ENCODE measurements around the gene FGFR3.

FGFR3 gene

DNA sequence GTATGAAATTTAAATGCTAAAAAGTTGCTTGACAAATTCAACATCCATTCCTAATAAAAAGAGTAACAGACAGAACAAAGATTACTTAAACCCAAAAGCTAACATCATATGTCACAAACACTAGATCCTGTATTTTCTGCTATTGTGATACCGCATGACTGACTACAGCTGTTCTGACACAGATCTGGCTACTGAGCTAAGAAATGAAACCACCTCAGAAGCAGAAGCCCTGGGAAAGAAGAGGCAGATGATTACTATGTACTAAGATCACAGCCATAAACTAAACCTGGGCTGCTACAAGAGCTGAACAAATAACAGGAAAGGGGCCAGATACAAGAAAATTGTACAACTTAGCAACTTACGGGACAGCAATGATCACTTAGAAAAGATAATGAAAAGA, 53.5 kb downstream of the FGFR3 start:
- no peak for DNase-seq

DNA sequence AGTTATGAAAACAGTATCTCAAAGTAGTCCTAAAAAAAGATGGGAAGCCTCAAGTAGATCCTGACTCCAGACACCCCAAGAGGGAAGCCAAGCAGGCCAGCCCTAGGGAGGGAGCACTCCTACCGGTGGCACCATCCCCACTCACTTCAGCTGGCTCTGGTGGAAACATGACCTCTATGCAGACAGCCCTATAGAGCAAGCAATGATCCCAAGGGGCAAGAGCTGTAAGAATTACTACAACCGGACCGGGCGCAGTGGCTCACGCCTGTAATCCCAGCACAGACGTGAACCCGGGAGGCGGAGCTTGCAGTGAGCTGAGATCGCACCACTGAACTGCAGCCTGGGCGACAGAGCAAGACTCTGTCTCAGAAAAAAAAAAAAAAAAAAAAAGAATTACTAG, 57.2 kb downstream of the FGFR3 start:
- DNase-seq: no peak

DNA sequence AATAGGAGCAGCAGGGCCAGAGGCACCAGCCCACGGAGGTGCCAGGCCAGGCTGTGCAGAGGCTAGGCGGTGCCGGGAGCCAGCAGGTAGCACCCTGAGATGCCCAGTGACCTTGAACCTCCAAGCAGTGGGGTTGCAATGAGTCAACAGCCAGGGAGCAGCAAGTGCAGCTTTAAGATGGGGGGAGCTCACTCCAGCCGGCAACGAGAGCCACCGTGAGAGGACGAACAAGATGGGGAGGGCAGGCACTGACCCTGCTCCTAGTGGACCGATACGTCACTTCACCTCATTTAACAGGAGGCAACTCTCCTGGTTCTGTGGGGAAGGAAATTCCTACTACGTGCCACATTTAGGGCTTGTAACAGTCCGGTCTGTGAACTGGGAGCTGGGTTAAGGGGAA, 58.1 kb downstream of the FGFR3 start:
- DNase-seq: no peak

DNA sequence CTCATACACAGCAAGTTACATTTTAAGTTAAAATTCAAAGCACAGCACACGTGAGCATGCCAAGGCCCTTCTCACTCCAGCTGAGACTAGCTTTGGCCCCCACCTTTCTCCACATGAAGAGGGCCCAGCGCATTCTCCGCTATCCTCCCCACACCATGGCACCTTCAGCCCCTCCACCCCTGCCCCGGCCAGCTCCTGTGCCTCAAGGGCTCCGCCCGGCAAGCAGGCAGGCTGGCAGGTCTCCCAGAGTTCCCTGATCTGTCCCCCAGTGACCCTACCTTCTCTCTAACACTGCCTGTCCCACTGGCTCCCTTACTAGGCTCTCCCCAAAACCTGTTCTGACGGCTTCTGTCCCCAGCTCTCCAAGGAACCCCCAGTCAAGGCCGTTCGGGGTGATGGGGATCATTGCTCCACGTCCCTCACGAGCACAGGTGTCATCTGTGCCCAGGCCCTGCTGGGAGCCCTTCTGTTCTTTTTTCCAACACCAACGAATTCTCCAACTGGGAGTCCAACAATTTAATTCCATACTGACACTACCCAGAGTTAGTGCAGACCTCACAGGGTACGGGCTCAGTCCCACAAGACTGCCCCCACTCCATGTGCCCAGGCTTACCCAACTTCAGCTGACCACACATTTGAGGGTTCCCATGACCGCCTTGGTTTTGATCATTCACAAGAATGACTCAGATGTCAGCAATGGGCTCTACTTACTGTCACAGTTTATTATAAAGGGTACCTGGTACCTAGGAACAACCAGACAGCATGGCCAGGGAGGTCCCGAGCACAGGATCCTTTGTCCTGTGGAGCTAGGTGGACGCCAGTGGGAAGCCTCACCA, 58.7 kb downstream of the FGFR3 start:
- DNase-seq: no peak

- no peak for DNase-seq
Observed at GRCh38 chr4:1852904-1853623, 60.0 kb downstream of the FGFR3 start.

DNA sequence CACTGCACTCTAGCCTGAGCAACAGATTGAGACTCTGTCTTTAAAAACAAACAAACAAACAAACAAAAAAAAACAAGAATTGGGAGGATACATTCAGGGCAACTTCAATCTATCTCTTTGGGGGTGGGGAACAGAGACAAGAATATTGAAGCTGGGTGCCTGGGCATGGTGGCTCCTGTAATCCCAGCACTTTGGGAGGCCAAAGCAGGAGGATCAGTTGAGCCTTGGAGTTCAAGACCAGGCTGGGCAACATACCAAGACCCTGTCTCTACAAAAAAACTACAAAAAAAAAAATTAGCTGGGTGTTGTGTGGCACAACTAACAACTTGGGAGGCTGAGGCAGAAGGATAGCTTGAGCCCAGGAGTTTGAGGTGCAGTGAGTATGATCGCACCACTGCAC, 61.7 kb downstream of the FGFR3 start:
- no peak for DNase-seq

- no peak for DNase-seq
Observed at GRCh38 chr4:1855333-1856070, 62.4 kb downstream of the FGFR3 start.

DNA sequence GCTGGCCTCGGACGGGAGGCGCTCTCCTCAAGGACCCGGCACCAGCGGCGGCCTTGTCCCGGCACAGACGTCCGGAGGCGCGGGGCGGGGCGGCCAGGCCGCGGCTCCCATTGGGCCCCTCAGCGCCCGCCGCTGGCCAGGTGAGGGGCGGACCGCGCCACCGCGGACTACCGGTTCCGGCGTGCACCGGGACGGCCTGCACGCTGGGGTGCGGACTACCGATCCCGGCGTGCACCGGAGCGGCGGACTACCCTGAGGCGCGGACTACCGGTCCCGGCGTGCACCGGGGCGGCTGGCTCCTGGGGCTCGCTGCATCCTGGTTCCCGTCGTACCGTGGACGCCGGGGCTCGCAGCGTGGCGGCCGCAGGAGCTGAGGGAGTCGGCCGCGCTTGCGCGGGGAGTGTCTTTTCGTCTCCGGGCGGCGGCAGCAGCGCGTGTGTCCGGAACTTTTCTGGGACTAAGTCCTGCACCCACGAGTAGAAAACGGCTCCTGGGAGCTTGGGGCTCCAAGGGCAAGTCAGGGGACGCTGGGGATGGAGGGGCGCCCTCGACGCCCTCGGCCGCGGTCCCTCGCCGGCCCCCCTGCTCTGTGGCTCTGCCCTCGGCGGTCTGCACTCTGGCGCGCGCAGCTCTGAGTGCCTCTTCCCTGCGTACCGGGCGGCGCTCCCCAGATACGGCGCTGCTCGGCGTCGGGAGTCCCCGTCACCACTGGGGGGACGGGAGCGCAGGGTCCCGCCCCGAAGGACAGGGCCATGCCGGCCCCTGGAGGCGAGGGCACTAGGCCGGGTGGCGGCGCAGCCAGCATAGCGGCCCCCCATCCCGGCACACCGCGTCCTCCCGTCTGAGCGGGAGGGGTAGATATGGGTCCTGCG, 63.2 kb downstream of the FGFR3 start, which contains the start of gene LETM1:
Gene LETM1 (minus strand): TSS at position 86 of the 872 bp plus-strand sequence. CDS start 206 bp downstream, outside the sequence.
- peak; percentile 34 for DNase-seq

GRCh38 chr4:1856943-1857699, 64.0 kb downstream of the FGFR3 start:
- DNase-seq: no peak

GRCh38 chr4:1857931-1858330, 64.8 kb downstream of the FGFR3 start:
- DNase-seq: no peak

Measured in SHP77 treated with DMSO at 0.1 percent for 48 hours (cell line).